Ascending aorta (tissue), 2 donors: ENCODE data around the gene VIPR2. TPM values are rescaled to one million over a fixed set of nuclear protein-coding genes. Genes with fewer than 3 reads are reported as not detected.
A peak's percentile ranks its signal among the peaks of the same experiment; 100 is the strongest.

Experiments
- DNase-seq, 2 donors: peaks; one replicate each; pipeline ENCODE4 v3.0.0-alpha.2; 2019; ENCODE audit warnings: low spot score in 2 of 2
- H3K27ac ChIP-seq, 2 donors: fragments of 200-600 bp; sonication (generic); one replicate each; pipeline ENCODE4 v1.5.1; 2016 to 2017; ENCODE audit warnings: mild to moderate bottlenecking in 1 of 2
- H3K27me3 ChIP-seq: fragments of 200-600 bp; sonication (generic); one replicate; pipeline ENCODE4 v1.5.1; 2017
- H3K36me3 ChIP-seq, 2 donors: fragments of 200-600 bp; sonication (generic); one replicate each; pipeline ENCODE4 v1.5.1; 2016
- H3K4me1 ChIP-seq, 2 donors: fragments of 200-600 bp; sonication (generic); one replicate each; pipeline ENCODE4 v1.5.1; 2016 to 2017; ENCODE audit warnings: mild to moderate bottlenecking in 1 of 2
- H3K4me3 ChIP-seq, 2 donors: fragments of 200-600 bp; sonication (generic); one replicate each; pipeline ENCODE4 v1.5.1; 2016 to 2017; ENCODE audit warnings: mild to moderate bottlenecking in 1 of 2
- H3K9me3 ChIP-seq, 2 donors: fragments of 200-600 bp; sonication (generic); one replicate each; pipeline ENCODE4 v1.5.1; 2016
- CTCF ChIP-seq, 3 experiments: fragments of 200-600 bp in 2 of 3; fragments of 450-650 bp in 1 of 3; sonication (generic) in 2 of 3; IDR thresholded peaks; one replicate each; pipeline ENCODE4 v1.5.1; 2016 to 2019; ENCODE audit warnings: antibody characterized with exemption in 3 of 3, mild to moderate bottlenecking in 1 of 3, moderate library complexity in 1 of 3
- intact Hi-C: fragments of 100-400 bp; cut with DNase I; formaldehyde crosslinking; loops from one replicate; pipeline ENCODE4 v1.15.1; 2023
- total RNA-seq: library from RNA; depleted of rRNA; stranded (reverse); fragments of >200 nt; gene quantifications from one replicate; pipeline ENCODE4 v1.1.0, GENCODE V29; 2016

Gene VIPR2
- total RNA-seq, 1 donor from 2014 or later, result 17.8 TPM

DNA sequence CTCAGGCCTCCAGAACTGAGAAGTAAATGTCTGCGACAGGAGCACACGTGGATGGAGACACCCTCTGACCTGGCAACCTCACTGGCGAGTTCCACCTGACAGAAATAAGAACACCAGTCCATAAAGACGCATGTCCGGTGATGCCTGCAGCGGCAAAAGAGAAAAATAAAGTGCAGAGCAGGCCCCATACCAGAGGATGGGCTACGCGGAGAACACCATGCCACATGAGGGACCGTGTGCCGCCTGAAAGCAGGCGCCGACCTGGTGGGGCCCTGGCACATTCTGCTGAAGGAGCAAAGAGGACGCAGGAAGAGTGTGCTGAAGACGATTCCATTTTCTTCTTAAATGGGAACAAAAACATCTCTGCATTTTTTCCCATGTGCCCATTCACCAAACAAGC lies 105.0 kb downstream of the VIPR2 start:
- Histone ChIP-seq H3K4me3 (no peak overlapping the region), H3K27ac (no peak overlapping the region), H3K9me3 (no peaks in the 10 kb centered on the region), H3K36me3 (peaks cover 0 to 34% of the 10 kb centered on the region in 2 donors), H3K27me3 (no peaks in the 10 kb centered on the region), H3K4me1 (peaks cover 5 to 7% of the 10 kb centered on the region in 2 donors)
- TF ChIP-seq CTCF (IDR thresholded peaks at IDR 0.05), result no peak
- no peak for DNase-seq
- intact Hi-C loops, result no loop called here

- TF ChIP-seq CTCF (IDR thresholded peaks at IDR 0.05), result no peak
- H3K27me3 ChIP-seq, result no peaks in the 10 kb centered on the region
- H3K27ac ChIP-seq, result no peak overlapping the region
- H3K4me1 ChIP-seq, result peaks cover 5 to 7% of the 10 kb centered on the region in 2 donors
- H3K9me3 ChIP-seq, result no peaks in the 10 kb centered on the region
- intact Hi-C loops, result no loop called here
- no peak overlapping the region for H3K4me3 ChIP-seq
- DNase-seq, result peak in 1 of 2 donors; percentile 21
- H3K36me3 ChIP-seq, result peaks cover 0 to 42% of the 10 kb centered on the region in 2 donors
Measured at GRCh38 chr7:159038066-159038465, 106.6 kb downstream of the VIPR2 start.

GRCh38 chr7:159036916-159037605 lies 107.6 kb downstream of the VIPR2 start:
- intact Hi-C loops, result no loop called here
- no peak overlapping the region for H3K27ac ChIP-seq
- H3K4me1 ChIP-seq, result peaks cover under 1% of the 10 kb centered on the region in 2 donors
- no peak for TF ChIP-seq CTCF (IDR thresholded peaks at IDR 0.05)
- no peak overlapping the region for H3K4me3 ChIP-seq
- H3K27me3 ChIP-seq, result no peaks in the 10 kb centered on the region
- DNase-seq, result peak in 1 of 2 donors; percentile 57
- peaks cover 0 to 42% of the 10 kb centered on the region in 2 donors for H3K36me3 ChIP-seq
- no peaks in the 10 kb centered on the region for H3K9me3 ChIP-seq

GRCh38 chr7:159035571-159036073 lies 109.0 kb downstream of the VIPR2 start:
- TF ChIP-seq CTCF (IDR thresholded peaks at IDR 0.05), result no peak
- no peak overlapping the region for H3K27ac ChIP-seq
- H3K4me1 ChIP-seq, result peaks cover 0 to 9% of the 10 kb centered on the region in 2 donors
- H3K27me3 ChIP-seq, result no peaks in the 10 kb centered on the region
- DNase-seq, result peak in 1 of 2 donors; percentile 58
- no peaks in the 10 kb centered on the region for H3K9me3 ChIP-seq
- intact Hi-C loops, result no loop called here
- peaks cover 0 to 34% of the 10 kb centered on the region in 2 donors for H3K36me3 ChIP-seq
- H3K4me3 ChIP-seq, result no peak overlapping the region

DNA sequence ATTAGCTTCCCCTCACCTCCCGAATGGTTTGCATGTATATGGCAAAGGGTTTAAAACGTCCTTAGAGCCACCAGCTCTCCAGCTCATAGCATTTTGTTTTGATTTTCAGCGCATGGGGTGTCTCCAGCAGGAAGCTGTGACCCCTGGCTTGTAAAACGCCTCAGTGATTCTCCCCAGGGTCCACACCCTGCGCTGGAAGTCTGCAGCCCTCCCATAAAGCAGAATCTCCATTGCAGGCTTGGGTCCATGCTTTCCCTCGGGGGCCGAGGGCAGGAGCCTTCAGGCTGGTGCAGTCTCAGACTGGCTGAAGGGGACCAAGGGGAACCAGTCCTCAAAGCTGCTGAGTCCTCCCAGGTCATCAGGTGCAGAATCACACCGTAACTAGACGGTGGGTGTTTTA lies 109.7 kb downstream of the VIPR2 start:
- peak in 1 of 2 donors; percentile 48 for DNase-seq
- intact Hi-C loops, result loop anchor here (5.0 kb wide), 1 partner anchor 107 kb away; the partner anchor contains the start of gene VIPR2

More for the DNA sequence above, 109.7 kb downstream of the VIPR2 start:
- no peak for TF ChIP-seq CTCF (IDR thresholded peaks at IDR 0.05)
- no peaks in the 10 kb centered on the region for H3K9me3 ChIP-seq
- peaks cover 0 to 13% of the 10 kb centered on the region in 2 donors for H3K4me1 ChIP-seq
- no peaks in the 10 kb centered on the region for H3K27me3 ChIP-seq
- H3K36me3 ChIP-seq, result peaks cover 0 to 34% of the 10 kb centered on the region in 2 donors
- no peak overlapping the region for H3K27ac ChIP-seq
- no peak overlapping the region for H3K4me3 ChIP-seq
